ENCODE data around the gene CD82.

- TF ChIP-seq, protein P1, sequence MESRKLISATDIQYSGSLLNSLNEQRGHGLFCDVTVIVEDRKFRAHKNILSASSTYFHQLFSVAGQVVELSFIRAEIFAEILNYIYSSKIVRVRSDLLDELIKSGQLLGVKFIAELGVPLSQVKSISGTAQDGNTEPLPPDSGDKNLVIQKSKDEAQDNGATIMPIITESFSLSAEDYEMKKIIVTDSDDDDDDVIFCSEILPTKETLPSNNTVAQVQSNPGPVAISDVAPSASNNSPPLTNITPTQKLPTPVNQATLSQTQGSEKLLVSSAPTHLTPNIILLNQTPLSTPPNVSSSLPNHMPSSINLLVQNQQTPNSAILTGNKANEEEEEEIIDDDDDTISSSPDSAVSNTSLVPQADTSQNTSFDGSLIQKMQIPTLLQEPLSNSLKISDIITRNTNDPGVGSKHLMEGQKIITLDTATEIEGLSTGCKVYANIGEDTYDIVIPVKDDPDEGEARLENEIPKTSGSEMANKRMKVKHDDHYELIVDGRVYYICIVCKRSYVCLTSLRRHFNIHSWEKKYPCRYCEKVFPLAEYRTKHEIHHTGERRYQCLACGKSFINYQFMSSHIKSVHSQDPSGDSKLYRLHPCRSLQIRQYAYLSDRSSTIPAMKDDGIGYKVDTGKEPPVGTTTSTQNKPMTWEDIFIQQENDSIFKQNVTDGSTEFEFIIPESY (IDR thresholded peaks at IDR 0.05; ENCODE audit: borderline replicate concordance, low read depth) = no peak
- TF ChIP-seq CTCF (IDR thresholded peaks at IDR 0.05) = no peak
- no peak for TF ChIP-seq YY1 (IDR thresholded peaks at IDR 0.05; ENCODE audit: low read depth)
- TF ChIP-seq, protein P2, sequence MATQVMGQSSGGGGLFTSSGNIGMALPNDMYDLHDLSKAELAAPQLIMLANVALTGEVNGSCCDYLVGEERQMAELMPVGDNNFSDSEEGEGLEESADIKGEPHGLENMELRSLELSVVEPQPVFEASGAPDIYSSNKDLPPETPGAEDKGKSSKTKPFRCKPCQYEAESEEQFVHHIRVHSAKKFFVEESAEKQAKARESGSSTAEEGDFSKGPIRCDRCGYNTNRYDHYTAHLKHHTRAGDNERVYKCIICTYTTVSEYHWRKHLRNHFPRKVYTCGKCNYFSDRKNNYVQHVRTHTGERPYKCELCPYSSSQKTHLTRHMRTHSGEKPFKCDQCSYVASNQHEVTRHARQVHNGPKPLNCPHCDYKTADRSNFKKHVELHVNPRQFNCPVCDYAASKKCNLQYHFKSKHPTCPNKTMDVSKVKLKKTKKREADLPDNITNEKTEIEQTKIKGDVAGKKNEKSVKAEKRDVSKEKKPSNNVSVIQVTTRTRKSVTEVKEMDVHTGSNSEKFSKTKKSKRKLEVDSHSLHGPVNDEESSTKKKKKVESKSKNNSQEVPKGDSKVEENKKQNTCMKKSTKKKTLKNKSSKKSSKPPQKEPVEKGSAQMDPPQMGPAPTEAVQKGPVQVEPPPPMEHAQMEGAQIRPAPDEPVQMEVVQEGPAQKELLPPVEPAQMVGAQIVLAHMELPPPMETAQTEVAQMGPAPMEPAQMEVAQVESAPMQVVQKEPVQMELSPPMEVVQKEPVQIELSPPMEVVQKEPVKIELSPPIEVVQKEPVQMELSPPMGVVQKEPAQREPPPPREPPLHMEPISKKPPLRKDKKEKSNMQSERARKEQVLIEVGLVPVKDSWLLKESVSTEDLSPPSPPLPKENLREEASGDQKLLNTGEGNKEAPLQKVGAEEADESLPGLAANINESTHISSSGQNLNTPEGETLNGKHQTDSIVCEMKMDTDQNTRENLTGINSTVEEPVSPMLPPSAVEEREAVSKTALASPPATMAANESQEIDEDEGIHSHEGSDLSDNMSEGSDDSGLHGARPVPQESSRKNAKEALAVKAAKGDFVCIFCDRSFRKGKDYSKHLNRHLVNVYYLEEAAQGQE (IDR thresholded peaks at IDR 0.05; ENCODE audit: low read depth, low read length) = no peak
- no peak for TF ChIP-seq RCOR1 (IDR thresholded peaks at IDR 0.05; ENCODE audit: low read length)
Observed at GRCh38 chr11:44542372-44542771, 23.1 kb upstream of the CD82 start.
